HepG2 (cell line): Measurements from ENCODE around the gene HEXD. TPM values are rescaled to one million over a fixed set of nuclear protein-coding genes. Genes with fewer than 3 reads are reported as not detected.

Experiments
- ASH2L ChIP-seq: fragments of 300-600, 200-600 bp; sonication (generic); IDR thresholded peaks from 2 replicates; pipeline ENCODE4 v1.7.0; 2017; ENCODE audit warnings: low read depth, mild to moderate bottlenecking, moderate library complexity, mixed read lengths, low read length; ENCODE audit not compliant: insufficient read length
- EP300 ChIP-seq, 3 experiments: sonication (generic) in 1 of 3; formaldehyde crosslinking in 1 of 3; IDR thresholded peaks; 2 replicates each; pipeline versions ENCODE4 v1.5.1 to v1.6.1; 2011 to 2020; ENCODE audit warnings: low read depth in 2 of 3, low read length in 2 of 3, borderline replicate concordance in 1 of 3, improper control_type of control experiment in 1 of 3, mild to moderate bottlenecking in 1 of 3, missing genetic modification reagents in 1 of 3, moderate library complexity in 1 of 3
- KLF9 ChIP-seq: IDR thresholded peaks from 2 replicates; pipeline ENCODE4 v1.6.1; 2016; ENCODE audit warnings: low read depth
- NFATC3 ChIP-seq: sonication (generic); formaldehyde crosslinking; IDR thresholded peaks from 2 replicates; pipeline ENCODE4 v1.5.1; 2020; ENCODE audit warnings: mild to moderate bottlenecking, missing genetic modification reagents
- NKX3-1 ChIP-seq: sonication (generic); formaldehyde crosslinking; IDR thresholded peaks from 2 replicates; pipeline ENCODE4 v1.5.0; 2020; ENCODE audit warnings: missing genetic modification reagents
- NR2C2 ChIP-seq: sonication (generic); formaldehyde crosslinking; IDR thresholded peaks from 2 replicates; pipeline ENCODE4 v1.4.0; 2020; ENCODE audit warnings: missing genetic modification reagents, mild to moderate bottlenecking, moderate library complexity, borderline replicate concordance
- NR2F2 ChIP-seq: IDR thresholded peaks from 2 replicates; pipeline ENCODE4 v1.6.1; 2012; ENCODE audit warnings: low read depth, inconsistent platforms, borderline replicate concordance
- ZFAT ChIP-seq: sonication (generic); formaldehyde crosslinking; conservative IDR thresholded peaks from 2 replicates; pipeline ENCODE4 v1.8.1; 2023; ENCODE audit warnings: missing genetic modification reagents, inconsistent platforms
- ZFY ChIP-seq: sonication (generic); formaldehyde crosslinking; IDR thresholded peaks from 2 replicates; pipeline ENCODE4 v1.4.0; 2020; ENCODE audit warnings: missing genetic modification reagents
- ZMYM3 ChIP-seq: sonication (generic); formaldehyde crosslinking; IDR thresholded peaks from 2 replicates; pipeline ENCODE4 v1.5.1; 2020; ENCODE audit warnings: mild to moderate bottlenecking, missing genetic modification reagents
- ZNF207 ChIP-seq: fragments of 450-650 bp; IDR thresholded peaks from 2 replicates; pipeline ENCODE4 v1.6.1; 2016; ENCODE audit warnings: antibody characterized with exemption, borderline replicate concordance
- ZNF660 ChIP-seq: sonication (generic); formaldehyde crosslinking; IDR thresholded peaks from 2 replicates; pipeline ENCODE4 v1.5.1; 2020; ENCODE audit warnings: mild to moderate bottlenecking, low read depth, missing genetic modification reagents, borderline replicate concordance
- polyA plus RNA-seq, 8 experiments: library from polyadenylated mRNA; depleted of rRNA in 3 of 8; stranded (reverse) in 7 of 8; unstranded in 1 of 8; fragments of >200 nt; fragmentation: Illumina TruSeq in 4 of 8; extraction: Trizol in 4 of 8; gene quantifications; 2 replicates each; pipeline versions ENCODE4 v1.2.1 to v1.2.3, GENCODE V29; 2011 to 2016; ENCODE audit warnings: low read depth in 4 of 8, missing spikeins in 1 of 8, mixed read lengths in 1 of 8; ENCODE audit not compliant: insufficient read depth in 1 of 8
- total RNA-seq, 5 experiments: library from RNA; depleted of rRNA; stranded (reverse); fragments of >200 nt; fragmentation: Illumina TruSeq; extraction: Trizol; gene quantifications; 2 replicates each; pipeline ENCODE4 v1.2.3, GENCODE V29; 2016; ENCODE audit warnings: low read depth in 1 of 5
- TF ChIP-seq, protein P1 (sequence below), 2 experiments: sonication (generic) in 1 of 2; formaldehyde crosslinking in 1 of 2; IDR thresholded peaks; 2 replicates each; pipeline versions ENCODE4 v1.6.1 to v1.9.0; 2014 to 2022; ENCODE audit warnings: antibody characterized with exemption in 1 of 2, borderline replicate concordance in 1 of 2, inconsistent platforms in 1 of 2, low read depth in 1 of 2, missing genetic modification reagents in 1 of 2
- TF ChIP-seq, protein P2 (sequence below): sonication (generic); formaldehyde crosslinking; IDR thresholded peaks from 2 replicates; pipeline ENCODE4 v1.5.1; 2020; ENCODE audit warnings: missing genetic modification reagents, mild to moderate bottlenecking, borderline replicate concordance
- TF ChIP-seq, protein P3 (sequence below): sonication (generic); formaldehyde crosslinking; IDR thresholded peaks from 2 replicates; pipeline ENCODE4 v1.4.0; 2020; ENCODE audit warnings: missing genetic modification reagents, low read depth, mild to moderate bottlenecking, borderline replicate concordance
- TF ChIP-seq, protein P4 (sequence below): sonication (generic); formaldehyde crosslinking; IDR thresholded peaks from 2 replicates; pipeline ENCODE4 v1.8.0; 2022; ENCODE audit warnings: mild to moderate bottlenecking, missing genetic modification reagents, moderate library complexity

Gene HEXD
- total and polyA plus RNA-seq, 2 of the 13 experiments (the other 11 are each of a cell fraction or from before 2014, with no cell fraction given), result 22.3 to 41.8 TPM

DNA sequence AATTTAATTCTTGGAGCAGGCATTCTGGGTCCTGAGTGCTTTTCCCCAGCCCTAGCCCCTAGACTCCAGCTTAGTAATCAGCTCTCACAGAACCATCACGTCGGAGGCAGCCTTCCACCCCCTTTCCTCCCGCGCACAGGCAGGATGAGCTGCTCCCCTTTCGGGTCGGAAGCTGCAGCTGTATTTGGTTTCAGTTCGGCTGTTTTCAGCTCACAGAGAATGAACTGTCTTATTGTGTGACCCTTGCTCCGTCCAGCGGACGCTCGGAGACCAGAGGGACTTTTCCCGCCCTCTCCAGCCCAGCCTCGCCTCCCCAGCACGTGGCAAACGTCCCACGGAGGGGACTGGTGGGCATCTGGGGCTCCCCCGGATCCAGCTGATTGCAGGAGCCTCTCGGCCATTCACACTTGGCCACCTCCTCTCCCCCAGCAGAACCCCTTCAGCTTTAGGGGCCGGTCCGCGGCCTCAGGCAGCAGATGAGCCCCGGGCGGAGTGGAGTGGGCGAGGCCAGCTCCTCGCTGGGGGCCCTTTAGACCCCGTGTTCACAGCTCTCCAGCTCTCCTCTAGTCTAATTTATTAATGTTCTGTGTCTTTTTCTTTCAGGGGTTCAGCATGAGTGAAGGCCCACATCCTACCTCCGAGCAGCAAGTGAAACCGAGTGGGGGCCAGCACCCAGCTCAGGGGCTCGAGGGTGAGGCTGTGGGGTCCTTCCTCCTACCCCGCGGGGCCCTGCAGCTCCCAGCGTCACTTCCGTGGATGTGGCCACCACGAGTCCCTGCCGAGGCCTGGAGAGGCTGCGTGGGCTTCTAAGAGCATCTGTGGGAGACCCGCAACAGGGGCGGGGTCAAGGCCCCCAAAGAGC is 47.4 kb upstream of the HEXD start (continued):
- TF ChIP-seq, protein P1, sequence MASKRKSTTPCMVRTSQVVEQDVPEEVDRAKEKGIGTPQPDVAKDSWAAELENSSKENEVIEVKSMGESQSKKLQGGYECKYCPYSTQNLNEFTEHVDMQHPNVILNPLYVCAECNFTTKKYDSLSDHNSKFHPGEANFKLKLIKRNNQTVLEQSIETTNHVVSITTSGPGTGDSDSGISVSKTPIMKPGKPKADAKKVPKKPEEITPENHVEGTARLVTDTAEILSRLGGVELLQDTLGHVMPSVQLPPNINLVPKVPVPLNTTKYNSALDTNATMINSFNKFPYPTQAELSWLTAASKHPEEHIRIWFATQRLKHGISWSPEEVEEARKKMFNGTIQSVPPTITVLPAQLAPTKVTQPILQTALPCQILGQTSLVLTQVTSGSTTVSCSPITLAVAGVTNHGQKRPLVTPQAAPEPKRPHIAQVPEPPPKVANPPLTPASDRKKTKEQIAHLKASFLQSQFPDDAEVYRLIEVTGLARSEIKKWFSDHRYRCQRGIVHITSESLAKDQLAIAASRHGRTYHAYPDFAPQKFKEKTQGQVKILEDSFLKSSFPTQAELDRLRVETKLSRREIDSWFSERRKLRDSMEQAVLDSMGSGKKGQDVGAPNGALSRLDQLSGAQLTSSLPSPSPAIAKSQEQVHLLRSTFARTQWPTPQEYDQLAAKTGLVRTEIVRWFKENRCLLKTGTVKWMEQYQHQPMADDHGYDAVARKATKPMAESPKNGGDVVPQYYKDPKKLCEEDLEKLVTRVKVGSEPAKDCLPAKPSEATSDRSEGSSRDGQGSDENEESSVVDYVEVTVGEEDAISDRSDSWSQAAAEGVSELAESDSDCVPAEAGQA (IDR thresholded peaks at IDR 0.05; ENCODE audit: low read depth), result peak; percentile 68; the same call in 1 of the 2 replicates
- TF ChIP-seq, protein P1 (CRISPR knock-in tag; IDR thresholded peaks at IDR 0.05; ENCODE audit: borderline replicate concordance), result peak; percentile 83; the same call in 1 of the 2 replicates
- TF ChIP-seq, protein P2, sequence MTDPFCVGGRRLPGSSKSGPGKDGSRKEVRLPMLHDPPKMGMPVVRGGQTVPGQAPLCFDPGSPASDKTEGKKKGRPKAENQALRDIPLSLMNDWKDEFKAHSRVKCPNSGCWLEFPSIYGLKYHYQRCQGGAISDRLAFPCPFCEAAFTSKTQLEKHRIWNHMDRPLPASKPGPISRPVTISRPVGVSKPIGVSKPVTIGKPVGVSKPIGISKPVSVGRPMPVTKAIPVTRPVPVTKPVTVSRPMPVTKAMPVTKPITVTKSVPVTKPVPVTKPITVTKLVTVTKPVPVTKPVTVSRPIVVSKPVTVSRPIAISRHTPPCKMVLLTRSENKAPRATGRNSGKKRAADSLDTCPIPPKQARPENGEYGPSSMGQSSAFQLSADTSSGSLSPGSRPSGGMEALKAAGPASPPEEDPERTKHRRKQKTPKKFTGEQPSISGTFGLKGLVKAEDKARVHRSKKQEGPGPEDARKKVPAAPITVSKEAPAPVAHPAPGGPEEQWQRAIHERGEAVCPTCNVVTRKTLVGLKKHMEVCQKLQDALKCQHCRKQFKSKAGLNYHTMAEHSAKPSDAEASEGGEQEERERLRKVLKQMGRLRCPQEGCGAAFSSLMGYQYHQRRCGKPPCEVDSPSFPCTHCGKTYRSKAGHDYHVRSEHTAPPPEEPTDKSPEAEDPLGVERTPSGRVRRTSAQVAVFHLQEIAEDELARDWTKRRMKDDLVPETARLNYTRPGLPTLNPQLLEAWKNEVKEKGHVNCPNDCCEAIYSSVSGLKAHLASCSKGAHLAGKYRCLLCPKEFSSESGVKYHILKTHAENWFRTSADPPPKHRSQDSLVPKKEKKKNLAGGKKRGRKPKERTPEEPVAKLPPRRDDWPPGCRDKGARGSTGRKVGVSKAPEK (CRISPR knock-in tag), result 0 out of 2 replicates have a peak, but pooled peaks have one; percentile 52
- TF ChIP-seq ZFY (peak; percentile 71), ZFAT (CRISPR knock-in tag) (peak; percentile 87), NR2F2 (no peak), KLF9 (CRISPR knock-in tag) (no peak), ZNF207 (no peak), NFATC3 (CRISPR knock-in tag) (peak; percentile 96), ZNF660 (CRISPR knock-in tag) (peak; percentile 74; the same call in 1 of the 2 replicates), ASH2L (peak; percentile 33), ZMYM3 (CRISPR knock-in tag) (peak; percentile 54; the same call in 1 of the 2 replicates), NKX3-1 (peak; percentile 97), NR2C2 (CRISPR knock-in tag) (peak; percentile 77), EP300 (IDR thresholded peaks at IDR 0.05; ENCODE audit: low read depth in 2 of 2, low read length in 2 of 2) (no peak), EP300 (CRISPR knock-in tag; IDR thresholded peaks at IDR 0.05; ENCODE audit: borderline replicate concordance) (peak; percentile 20; the same call in 1 of the 2 replicates)
- TF ChIP-seq, protein P3, sequence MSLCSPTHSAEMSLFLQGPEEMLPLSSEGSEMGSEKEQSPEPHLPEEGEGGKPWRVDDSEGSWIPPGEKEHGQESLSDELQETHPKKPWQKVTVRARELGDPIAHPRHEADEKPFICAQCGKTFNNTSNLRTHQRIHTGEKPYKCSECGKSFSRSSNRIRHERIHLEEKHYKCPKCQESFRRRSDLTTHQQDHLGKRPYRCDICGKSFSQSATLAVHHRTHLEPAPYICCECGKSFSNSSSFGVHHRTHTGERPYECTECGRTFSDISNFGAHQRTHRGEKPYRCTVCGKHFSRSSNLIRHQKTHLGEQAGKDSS (CRISPR knock-in tag), result 0 out of 2 replicates have a peak, but pooled peaks have one; percentile 37
- TF ChIP-seq, protein P4, sequence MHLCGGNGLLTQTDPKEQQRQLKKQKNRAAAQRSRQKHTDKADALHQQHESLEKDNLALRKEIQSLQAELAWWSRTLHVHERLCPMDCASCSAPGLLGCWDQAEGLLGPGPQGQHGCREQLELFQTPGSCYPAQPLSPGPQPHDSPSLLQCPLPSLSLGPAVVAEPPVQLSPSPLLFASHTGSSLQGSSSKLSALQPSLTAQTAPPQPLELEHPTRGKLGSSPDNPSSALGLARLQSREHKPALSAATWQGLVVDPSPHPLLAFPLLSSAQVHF (CRISPR knock-in tag), result peak; percentile 70
